Naive B cell (primary cell): ENCODE data around the gene TMEM151A. TPM values are rescaled to one million over a fixed set of nuclear protein-coding genes. Genes with fewer than 3 reads are reported as not detected.
"Not testable (repeated sequence)": the region's sequence is repeated elsewhere in the genome, so short reads cannot be mapped to it uniquely, and the experiment has no call there.

ENCODE experiments used
- ATAC-seq, 2 donors: fragments of 150-1000 bp; cut with Tn5 transposase; 2 replicates each; pipeline ENCODE4 v1.10.0; 2021; ENCODE audit warnings: low read depth in 2 of 2, mild to moderate bottlenecking in 2 of 2, moderate library complexity in 2 of 2
- DNase-seq: peaks from one replicate; pipeline ENCODE4 v3.0.0; 2022
- H3K27ac Mint-ChIP-seq, 6 donors: one replicate each; pipeline ENCODE4 v1.8.0; 2020 to 2022; ENCODE audit warnings: mild to moderate bottlenecking in 6 of 6, mixed read lengths in 6 of 6, moderate library complexity in 5 of 6, inconsistent platforms in 2 of 6
- H3K27me3 Mint-ChIP-seq, 3 donors: one replicate each; pipeline ENCODE4 v1.8.0; 2021 to 2022; ENCODE audit warnings: mixed read lengths in 3 of 3, mild to moderate bottlenecking in 1 of 3
- H3K36me3 Mint-ChIP-seq, 2 donors: one replicate each; pipeline ENCODE4 v1.8.0; 2020 to 2022; ENCODE audit warnings: mixed read lengths in 2 of 2, inconsistent platforms in 1 of 2, mild to moderate bottlenecking in 1 of 2
- H3K4me1 Mint-ChIP-seq, 3 donors: one replicate each; pipeline ENCODE4 v1.8.0; 2020 to 2022; ENCODE audit warnings: mixed read lengths in 3 of 3, inconsistent platforms in 1 of 3, mild to moderate bottlenecking in 1 of 3, moderate library complexity in 1 of 3
- H3K4me3 Mint-ChIP-seq, 8 donors: one replicate each; pipeline ENCODE4 v1.8.0; 2020 to 2022; ENCODE audit warnings: mild to moderate bottlenecking in 8 of 8, mixed read lengths in 8 of 8, moderate library complexity in 8 of 8, inconsistent platforms in 2 of 8
- H3K9me3 Mint-ChIP-seq, 7 donors: one replicate each; pipeline ENCODE4 v1.8.0; 2020 to 2022; ENCODE audit warnings: mixed read lengths in 7 of 7, mild to moderate bottlenecking in 5 of 7, inconsistent platforms in 2 of 7, moderate library complexity in 1 of 7
- polyA plus RNA-seq, 6 donors: library from polyadenylated mRNA; unstranded; fragments of 300-500 nt; fragmentation: Illumina TruSeq; gene quantifications; one replicate each; pipeline ENCODE4 v1.2.3, GENCODE V29; 2021; ENCODE audit warnings: low read depth in 6 of 6

Gene TMEM151A
- polyA plus RNA-seq, 6 donors from 2014 or later: not detected

GRCh38 chr11:66316849-66317251 lies 25.2 kb downstream of the TMEM151A start, which contains the start of gene CD248:
CD248 (minus strand) TSS chr11:66317044; CDS start chr11:66317027, 17 bp downstream.
- H3K4me3 Mint-ChIP-seq: peak within 1 kb of the TSS; percentile 76 to 92 (median 86)
- H3K27me3 Mint-ChIP-seq: no peaks in the 10 kb centered on the region
- peaks cover 35 to 55% (median 54%) of the 10 kb centered on the region in 3 donors for H3K4me1 Mint-ChIP-seq
- no peaks in the 10 kb centered on the region for H3K36me3 Mint-ChIP-seq
- ATAC-seq (no peak), DNase-seq (no peak)
- peaks cover 0 to 5% (median 0%) of the 10 kb centered on the region in 7 donors for H3K9me3 Mint-ChIP-seq
- peak within 1 kb of the TSS; percentile 93 to 98 (median 98) for H3K27ac Mint-ChIP-seq

GRCh38 chr11:66317322-66317722 lies 25.6 kb downstream of the TMEM151A start:
- peak; percentile 25 to 29 for ATAC-seq
- peak; percentile 59 for DNase-seq
- Mint-ChIP-seq H3K27ac (peak overlapping the region; percentile 93 to 98 (median 98)), H3K9me3 (peaks cover 0 to 5% (median 0%) of the 10 kb centered on the region in 7 donors), H3K4me3 (peak overlapping the region; percentile 62 to 92 (median 86)), H3K4me1 (peaks cover 35 to 54% (median 51%) of the 10 kb centered on the region in 3 donors), H3K36me3 (no peaks in the 10 kb centered on the region), H3K27me3 (peaks cover 0 to 1% (median 0%) of the 10 kb centered on the region in 3 donors)

- Mint-ChIP-seq H3K36me3 (no peaks in the 10 kb centered on the region), H3K27ac (peak overlapping the region; percentile 93 to 98 (median 98)), H3K4me3 (peak overlapping the region; percentile 62 to 92 (median 86)), H3K27me3 (peaks cover 0 to 5% (median 0%) of the 10 kb centered on the region in 3 donors), H3K4me1 (peaks cover 39 to 53% (median 48%) of the 10 kb centered on the region in 3 donors), H3K9me3 (peaks cover 0 to 5% (median 0%) of the 10 kb centered on the region in 7 donors)
- ATAC-seq (peak; percentile 85 to 87), DNase-seq (peak; percentile 77)
Measured at GRCh38 chr11:66317723-66318599, 26.3 kb downstream of the TMEM151A start.

- Mint-ChIP-seq H3K27me3 (peaks cover 0 to 5% (median 0%) of the 10 kb centered on the region in 3 donors), H3K27ac (peak overlapping the region; percentile 93 to 98 (median 98)), H3K9me3 (peaks cover 0 to 5% (median 0%) of the 10 kb centered on the region in 7 donors), H3K4me1 (peaks cover 45 to 49% (median 47%) of the 10 kb centered on the region in 3 donors), H3K36me3 (no peaks in the 10 kb centered on the region), H3K4me3 (peak overlapping the region in 7 of 8 donors; percentile 46 to 92 (median 86))
- DNase-seq (no peak), ATAC-seq (no peak)
Measured at GRCh38 chr11:66318600-66318970, 26.9 kb downstream of the TMEM151A start.

GRCh38 chr11:66320289-66320688 lies 28.6 kb downstream of the TMEM151A start:
- peaks cover 35 to 41% (median 36%) of the 10 kb centered on the region in 3 donors for H3K4me1 Mint-ChIP-seq
- H3K27me3 Mint-ChIP-seq, H3K27ac Mint-ChIP-seq, H3K4me3 Mint-ChIP-seq, H3K9me3 Mint-ChIP-seq, ATAC-seq, H3K36me3 Mint-ChIP-seq, DNase-seq: not testable (repeated sequence)

GRCh38 chr11:66320748-66321147 lies 29.1 kb downstream of the TMEM151A start:
- not testable (repeated sequence) for H3K36me3 Mint-ChIP-seq, DNase-seq, H3K9me3 Mint-ChIP-seq, H3K27ac Mint-ChIP-seq, ATAC-seq, H3K27me3 Mint-ChIP-seq, H3K4me3 Mint-ChIP-seq
- peaks cover 31 to 39% (median 36%) of the 10 kb centered on the region in 3 donors for H3K4me1 Mint-ChIP-seq

- H3K4me1 Mint-ChIP-seq: peaks cover 33 to 43% (median 35%) of the 10 kb centered on the region in 3 donors
- H3K36me3 Mint-ChIP-seq: no peaks in the 10 kb centered on the region
- peaks cover 0 to 5% (median 0%) of the 10 kb centered on the region in 7 donors for H3K9me3 Mint-ChIP-seq
- no peak for ATAC-seq
- no peak overlapping the region for H3K4me3 Mint-ChIP-seq
- no peak overlapping the region for H3K27ac Mint-ChIP-seq
- no peak for DNase-seq
- peaks cover 0 to 5% (median 0%) of the 10 kb centered on the region in 3 donors for H3K27me3 Mint-ChIP-seq
Measured at GRCh38 chr11:66321606-66322005, 29.9 kb downstream of the TMEM151A start.

- no peak for ATAC-seq
- H3K4me1 Mint-ChIP-seq: peaks cover 31 to 44% (median 35%) of the 10 kb centered on the region in 3 donors
Measured at GRCh38 chr11:66322732-66323427, 31.2 kb downstream of the TMEM151A start.

GRCh38 chr11:66323684-66324083 lies 32.0 kb downstream of the TMEM151A start:
- ATAC-seq (no peak), DNase-seq (no peak)
- Mint-ChIP-seq H3K36me3 (no peaks in the 10 kb centered on the region), H3K4me3 (no peak overlapping the region), H3K27ac (no peak overlapping the region), H3K27me3 (peaks cover 0 to 12% (median 8%) of the 10 kb centered on the region in 3 donors), H3K9me3 (peaks cover 0 to 5% (median 0%) of the 10 kb centered on the region in 7 donors), H3K4me1 (peaks cover 29 to 42% (median 35%) of the 10 kb centered on the region in 3 donors)

More at GRCh38 chr11:66322732-66323427, 31.2 kb downstream of the TMEM151A start:
- Mint-ChIP-seq H3K27me3 (peaks cover 0 to 12% (median 8%) of the 10 kb centered on the region in 3 donors), H3K4me3 (no peak overlapping the region), H3K36me3 (no peaks in the 10 kb centered on the region), H3K9me3 (peaks cover 0 to 5% (median 0%) of the 10 kb centered on the region in 7 donors), H3K27ac (no peak overlapping the region)
- DNase-seq: no peak

GRCh38 chr11:66324664-66325063 lies 33.0 kb downstream of the TMEM151A start:
- H3K4me1 Mint-ChIP-seq: peaks cover 21 to 35% (median 26%) of the 10 kb centered on the region in 3 donors
- DNase-seq: no peak
- H3K27ac Mint-ChIP-seq: peak overlapping the region in 1 of 6 donors; percentile 89
- H3K27me3 Mint-ChIP-seq: peaks cover 0 to 12% (median 8%) of the 10 kb centered on the region in 3 donors
- peaks cover 0 to 5% (median 0%) of the 10 kb centered on the region in 7 donors for H3K9me3 Mint-ChIP-seq
- ATAC-seq: no peak
- H3K36me3 Mint-ChIP-seq: no peaks in the 10 kb centered on the region
- H3K4me3 Mint-ChIP-seq: peak overlapping the region in 1 of 8 donors; percentile 57

- peaks cover 0 to 12% (median 8%) of the 10 kb centered on the region in 3 donors for H3K27me3 Mint-ChIP-seq
- ATAC-seq: no peak
- H3K27ac Mint-ChIP-seq: peak overlapping the region in 1 of 6 donors; percentile 79
- H3K9me3 Mint-ChIP-seq: peaks cover 0 to 1% (median 0%) of the 10 kb centered on the region in 7 donors
- DNase-seq: no peak
- peaks cover 21 to 35% (median 22%) of the 10 kb centered on the region in 3 donors for H3K4me1 Mint-ChIP-seq
- no peak overlapping the region for H3K4me3 Mint-ChIP-seq
- H3K36me3 Mint-ChIP-seq: no peaks in the 10 kb centered on the region
Measured at GRCh38 chr11:66325263-66325671, 33.6 kb downstream of the TMEM151A start.

- Mint-ChIP-seq H3K27ac (no peak overlapping the region), H3K27me3 (peaks cover 0 to 12% (median 8%) of the 10 kb centered on the region in 3 donors), H3K4me1 (peaks cover 21 to 35% (median 22%) of the 10 kb centered on the region in 3 donors)
Measured at GRCh38 chr11:66326261-66327111, 34.8 kb downstream of the TMEM151A start.

More at GRCh38 chr11:66326261-66327111, 34.8 kb downstream of the TMEM151A start:
- Mint-ChIP-seq H3K36me3 (no peaks in the 10 kb centered on the region), H3K4me3 (no peak overlapping the region), H3K9me3 (no peaks in the 10 kb centered on the region)
- DNase-seq: no peak
- ATAC-seq: no peak
